Mucosa of descending colon (tissue), 3 donors: ENCODE measurements around the gene NABP2. TPM values are rescaled to one million over a fixed set of nuclear protein-coding genes. Genes with fewer than 3 reads are reported as not detected.
"Not testable (repeated sequence)": the region's sequence is repeated elsewhere in the genome, so short reads cannot be mapped to it uniquely, and the experiment has no call there.

Experiments
- ATAC-seq: fragments of 200-7000 bp; cut with Tn5 transposase; one replicate; pipeline ENCODE4 v1.9.1; 2020; ENCODE audit warnings: mild to moderate bottlenecking, moderate library complexity
- DNase-seq, 3 donors: peaks; one replicate each; pipeline ENCODE4 v3.0.0-alpha.2; 2020
- H3K36me3 ChIP-seq: fragments of 200-600 bp; one replicate; pipeline ENCODE4 v1.8.0; 2021; ENCODE audit warnings: low read depth, mild to moderate bottlenecking
- H3K4me1 ChIP-seq: fragments of 200-600 bp; one replicate; pipeline ENCODE4 v1.8.0; 2021; ENCODE audit warnings: low read depth, mild to moderate bottlenecking
- H3K4me3 ChIP-seq: fragments of 200-600 bp; one replicate; pipeline ENCODE4 v1.8.0; 2021; ENCODE audit warnings: mild to moderate bottlenecking
- H3K9me3 ChIP-seq: fragments of 200-600 bp; one replicate; pipeline ENCODE4 v1.8.0; 2021; ENCODE audit warnings: mild to moderate bottlenecking
- CTCF ChIP-seq: fragments of 200-600 bp; IDR thresholded peaks from one replicate; pipeline ENCODE4 v1.8.0; 2022; ENCODE audit warnings: antibody characterized with exemption, mild to moderate bottlenecking
- intact Hi-C, 2 donors: fragments of 100-400 bp; cut with DNase I in 1 of 2; cut with micrococcal nuclease in 1 of 2; formaldehyde crosslinking; loops; one replicate each; pipeline versions ENCODE4 v1.11.0 to v1.11.1; 2022; cut with DNase I, micrococcal nuclease
- total RNA-seq, 3 donors: library from RNA; stranded (reverse); fragmentation: NEBNext Ultra II Directional in 2 of 3; extraction: Animal tissue kit (Norgen Biotek cat#: 25700) in 2 of 3; gene quantifications; one replicate each; pipeline versions ENCODE4 v1.2.1 to v1.2.4, GENCODE V29; 2021 to 2023
- donor health status: DM: no; HTN: no; CAD: no; lungs with moderate emphysema.
- donor health status: DM: no; HTN: no; CAD: no.
- donor health status: DM: no; HTN: yes; CAD: no.

Gene NABP2
- total RNA-seq, 3 donors from 2014 or later, result 22.2 to 37.3 (median 30.2) TPM

- H3K4me3 ChIP-seq, result peak within 1 kb of the TSS; percentile 65
- peaks cover 21% of the 10 kb centered on the region for H3K4me1 ChIP-seq
- no peaks in the 10 kb centered on the region for H3K36me3 ChIP-seq
- ATAC-seq, result peak; percentile 93
- intact Hi-C loops, result loop anchor here in 1 of 2 donors (10.0 kb wide), 1 partner anchor 65 kb away; the partner anchor contains the start of gene ESYT1
- H3K9me3 ChIP-seq, result no peaks in the 10 kb centered on the region
- peak; percentile 93 to 96 (median 94) for DNase-seq
- peak; percentile 83 for TF ChIP-seq CTCF
These were observed 34.8 kb upstream of the NABP2 start, which contains the start of gene SMARCC2 for GRCh38 chr12:56189099-56189917. Gene SMARCC2 (minus strand): TSS chr12:56189483. CDS start chr12:56189461, 22 bp downstream.

- ATAC-seq, result peak; percentile 64
- peak; percentile 85 to 93 (median 87) for DNase-seq
- Histone ChIP-seq H3K4me1 (peaks cover 21% of the 10 kb centered on the region), H3K9me3 (no peaks in the 10 kb centered on the region), H3K36me3 (no peaks in the 10 kb centered on the region), H3K4me3 (peak overlapping the region; percentile 31)
- no peak for TF ChIP-seq CTCF
- intact Hi-C loops, result loop anchor here in 1 of 2 donors (10.0 kb wide), 1 partner anchor 65 kb away; the partner anchor contains the start of gene ESYT1
These were observed 34.0 kb upstream of the NABP2 start for GRCh38 chr12:56189918-56190694.

- no peak for DNase-seq
- H3K4me1 ChIP-seq, result peaks cover 21% of the 10 kb centered on the region
- TF ChIP-seq CTCF, result no peak
- intact Hi-C loops, result no loop called here
- peak overlapping the region; percentile 31 for H3K4me3 ChIP-seq
- H3K36me3 ChIP-seq, result no peaks in the 10 kb centered on the region
- ATAC-seq, result no peak
- H3K9me3 ChIP-seq, result no peaks in the 10 kb centered on the region
These were observed 33.4 kb upstream of the NABP2 start for GRCh38 chr12:56190695-56191155.

GRCh38 chr12:56192582-56192981 lies 31.6 kb upstream of the NABP2 start:
- DNase-seq (no peak), ATAC-seq (no peak)
- H3K9me3 ChIP-seq, result no peaks in the 10 kb centered on the region
- no peaks in the 10 kb centered on the region for H3K36me3 ChIP-seq
- TF ChIP-seq CTCF, result no peak
- H3K4me1 ChIP-seq, result peaks cover 15% of the 10 kb centered on the region
- intact Hi-C loops, result no loop called here
- no peak overlapping the region for H3K4me3 ChIP-seq

- peak; percentile 53 for TF ChIP-seq CTCF
- peak; percentile 19 for ATAC-seq
- intact Hi-C loops, result no loop called here
These were observed 31.0 kb upstream of the NABP2 start for GRCh38 chr12:56193025-56193578.

GRCh38 chr12:56196818-56197550 lies 27.2 kb upstream of the NABP2 start:
- ATAC-seq, result peak; percentile 21
- intact Hi-C loops, H3K9me3 ChIP-seq, DNase-seq, H3K36me3 ChIP-seq, H3K4me1 ChIP-seq, H3K4me3 ChIP-seq: not testable (repeated sequence)

More at GRCh38 chr12:56193025-56193578, 31.0 kb upstream of the NABP2 start:
- H3K4me1 ChIP-seq, result peaks cover 10% of the 10 kb centered on the region
- no peak overlapping the region for H3K4me3 ChIP-seq
- peak in 1 of 3 donors; percentile 97 for DNase-seq
- H3K9me3 ChIP-seq, result no peaks in the 10 kb centered on the region
- H3K36me3 ChIP-seq, result no peaks in the 10 kb centered on the region
